ENCODE measurements around the gene OR2C3.

DNA sequence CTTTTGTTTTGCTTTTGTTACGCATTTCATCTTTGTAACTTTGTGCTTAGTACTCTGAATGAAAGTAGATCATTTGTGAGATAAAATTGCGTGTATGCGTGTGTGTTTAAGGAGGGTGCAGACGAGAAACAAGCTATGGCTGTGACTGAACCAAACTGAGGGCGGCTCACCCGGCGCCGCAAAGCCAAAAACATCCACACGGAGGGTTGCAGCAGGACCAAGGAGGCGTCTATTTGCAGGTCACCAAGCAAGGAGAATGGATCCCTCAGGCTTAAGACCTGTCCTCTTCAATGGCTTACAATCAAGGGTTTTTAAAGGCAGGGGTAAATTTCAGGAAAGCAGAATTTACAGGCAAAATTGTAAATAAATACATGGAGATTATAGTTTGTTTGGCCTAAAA, 25.5 kb upstream of the OR2C3 start:
- TF ChIP-seq POLR2AphosphoS5 (IDR thresholded peaks at IDR 0.05; ENCODE audit: low read depth) (no peak), EZH2phosphoT487 (IDR thresholded peaks at IDR 0.05; ENCODE audit: unreplicated experiment) (no peak), ETS1 (IDR thresholded peaks at IDR 0.05) (no peak), CREB1 (CRISPR knock-in tag; IDR thresholded peaks at IDR 0.05; ENCODE audit: low read depth) (no peak), EZH2 (IDR thresholded peaks at IDR 0.05; ENCODE audit: low read depth, unreplicated experiment) (no peak), ZNF114 (CRISPR knock-in tag; IDR thresholded peaks at IDR 0.05) (no peak)
- TF ChIP-seq, protein P1, sequence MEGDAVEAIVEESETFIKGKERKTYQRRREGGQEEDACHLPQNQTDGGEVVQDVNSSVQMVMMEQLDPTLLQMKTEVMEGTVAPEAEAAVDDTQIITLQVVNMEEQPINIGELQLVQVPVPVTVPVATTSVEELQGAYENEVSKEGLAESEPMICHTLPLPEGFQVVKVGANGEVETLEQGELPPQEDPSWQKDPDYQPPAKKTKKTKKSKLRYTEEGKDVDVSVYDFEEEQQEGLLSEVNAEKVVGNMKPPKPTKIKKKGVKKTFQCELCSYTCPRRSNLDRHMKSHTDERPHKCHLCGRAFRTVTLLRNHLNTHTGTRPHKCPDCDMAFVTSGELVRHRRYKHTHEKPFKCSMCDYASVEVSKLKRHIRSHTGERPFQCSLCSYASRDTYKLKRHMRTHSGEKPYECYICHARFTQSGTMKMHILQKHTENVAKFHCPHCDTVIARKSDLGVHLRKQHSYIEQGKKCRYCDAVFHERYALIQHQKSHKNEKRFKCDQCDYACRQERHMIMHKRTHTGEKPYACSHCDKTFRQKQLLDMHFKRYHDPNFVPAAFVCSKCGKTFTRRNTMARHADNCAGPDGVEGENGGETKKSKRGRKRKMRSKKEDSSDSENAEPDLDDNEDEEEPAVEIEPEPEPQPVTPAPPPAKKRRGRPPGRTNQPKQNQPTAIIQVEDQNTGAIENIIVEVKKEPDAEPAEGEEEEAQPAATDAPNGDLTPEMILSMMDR (conservative IDR thresholded peaks at IDR 0.05; ENCODE audit: low read depth in 2 of 2) = no peak

Measured in GM23338 (cell line).